ENCODE measurements around the gene APBA2. TPM values are rescaled to one million over a fixed set of nuclear protein-coding genes. Genes with fewer than 3 reads are reported as not detected.

Gene APBA2
- total and polyA plus RNA-seq, 2 of the 13 experiments (the other 11 are each of a cell fraction or from before 2014, with no cell fraction given), result 0.62 to 2.3 TPM

- TF ChIP-seq, protein P1, sequence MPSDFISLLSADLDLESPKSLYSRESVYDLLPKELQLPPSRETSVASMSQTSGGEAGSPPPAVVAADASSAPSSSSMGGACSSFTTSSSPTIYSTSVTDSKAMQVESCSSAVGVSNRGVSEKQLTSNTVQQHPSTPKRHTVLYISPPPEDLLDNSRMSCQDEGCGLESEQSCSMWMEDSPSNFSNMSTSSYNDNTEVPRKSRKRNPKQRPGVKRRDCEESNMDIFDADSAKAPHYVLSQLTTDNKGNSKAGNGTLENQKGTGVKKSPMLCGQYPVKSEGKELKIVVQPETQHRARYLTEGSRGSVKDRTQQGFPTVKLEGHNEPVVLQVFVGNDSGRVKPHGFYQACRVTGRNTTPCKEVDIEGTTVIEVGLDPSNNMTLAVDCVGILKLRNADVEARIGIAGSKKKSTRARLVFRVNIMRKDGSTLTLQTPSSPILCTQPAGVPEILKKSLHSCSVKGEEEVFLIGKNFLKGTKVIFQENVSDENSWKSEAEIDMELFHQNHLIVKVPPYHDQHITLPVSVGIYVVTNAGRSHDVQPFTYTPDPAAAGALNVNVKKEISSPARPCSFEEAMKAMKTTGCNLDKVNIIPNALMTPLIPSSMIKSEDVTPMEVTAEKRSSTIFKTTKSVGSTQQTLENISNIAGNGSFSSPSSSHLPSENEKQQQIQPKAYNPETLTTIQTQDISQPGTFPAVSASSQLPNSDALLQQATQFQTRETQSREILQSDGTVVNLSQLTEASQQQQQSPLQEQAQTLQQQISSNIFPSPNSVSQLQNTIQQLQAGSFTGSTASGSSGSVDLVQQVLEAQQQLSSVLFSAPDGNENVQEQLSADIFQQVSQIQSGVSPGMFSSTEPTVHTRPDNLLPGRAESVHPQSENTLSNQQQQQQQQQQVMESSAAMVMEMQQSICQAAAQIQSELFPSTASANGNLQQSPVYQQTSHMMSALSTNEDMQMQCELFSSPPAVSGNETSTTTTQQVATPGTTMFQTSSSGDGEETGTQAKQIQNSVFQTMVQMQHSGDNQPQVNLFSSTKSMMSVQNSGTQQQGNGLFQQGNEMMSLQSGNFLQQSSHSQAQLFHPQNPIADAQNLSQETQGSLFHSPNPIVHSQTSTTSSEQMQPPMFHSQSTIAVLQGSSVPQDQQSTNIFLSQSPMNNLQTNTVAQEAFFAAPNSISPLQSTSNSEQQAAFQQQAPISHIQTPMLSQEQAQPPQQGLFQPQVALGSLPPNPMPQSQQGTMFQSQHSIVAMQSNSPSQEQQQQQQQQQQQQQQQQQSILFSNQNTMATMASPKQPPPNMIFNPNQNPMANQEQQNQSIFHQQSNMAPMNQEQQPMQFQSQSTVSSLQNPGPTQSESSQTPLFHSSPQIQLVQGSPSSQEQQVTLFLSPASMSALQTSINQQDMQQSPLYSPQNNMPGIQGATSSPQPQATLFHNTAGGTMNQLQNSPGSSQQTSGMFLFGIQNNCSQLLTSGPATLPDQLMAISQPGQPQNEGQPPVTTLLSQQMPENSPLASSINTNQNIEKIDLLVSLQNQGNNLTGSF (CRISPR knock-in tag; IDR thresholded peaks at IDR 0.05), result no peak
- TF ChIP-seq RCOR2 (CRISPR knock-in tag; IDR thresholded peaks at IDR 0.05) (no peak), SNRNP70 (IDR thresholded peaks at IDR 0.05; ENCODE audit: low read depth, low read length) (no peak), ZNF282 (IDR thresholded peaks at IDR 0.05; ENCODE audit: partially characterized antibody) (no peak), ZNF577 (CRISPR knock-in tag; IDR thresholded peaks at IDR 0.05; ENCODE audit: borderline replicate concordance, low read depth) (no peak), HDAC1 (CRISPR knock-in tag; IDR thresholded peaks at IDR 0.05) (no peak), POLR2AphosphoS5 (IDR thresholded peaks at IDR 0.05; ENCODE audit: low read depth, low read length) (no peak)
- TF ChIP-seq, protein P2, sequence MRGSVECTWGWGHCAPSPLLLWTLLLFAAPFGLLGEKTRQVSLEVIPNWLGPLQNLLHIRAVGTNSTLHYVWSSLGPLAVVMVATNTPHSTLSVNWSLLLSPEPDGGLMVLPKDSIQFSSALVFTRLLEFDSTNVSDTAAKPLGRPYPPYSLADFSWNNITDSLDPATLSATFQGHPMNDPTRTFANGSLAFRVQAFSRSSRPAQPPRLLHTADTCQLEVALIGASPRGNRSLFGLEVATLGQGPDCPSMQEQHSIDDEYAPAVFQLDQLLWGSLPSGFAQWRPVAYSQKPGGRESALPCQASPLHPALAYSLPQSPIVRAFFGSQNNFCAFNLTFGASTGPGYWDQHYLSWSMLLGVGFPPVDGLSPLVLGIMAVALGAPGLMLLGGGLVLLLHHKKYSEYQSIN (CRISPR knock-in tag; IDR thresholded peaks at IDR 0.05; ENCODE audit: borderline replicate concordance), result no peak
Observed at GRCh38 chr15:29003191-29003839, 117.5 kb downstream of the APBA2 start (continued).

Data from HepG2 (cell line).